Stimulated activated CD4-positive, alpha-beta T cell treated with anti-CD3 and anti-CD28 coated beads, Interleukin-2, amount 100 ng/mL, for 4 hours (primary cell): ENCODE results near the gene FHAD1.
"Not testable (repeated sequence)": the region's sequence is repeated elsewhere in the genome, so short reads cannot be mapped to it uniquely, and the experiment has no call there.

Source experiments
- DNase-seq: peaks from one replicate; pipeline ENCODE4 v3.0.0-alpha.2; 2020; ENCODE audit warnings: low read depth

Gene FHAD1

GRCh38 chr1:15418806-15419515 is 171.9 kb downstream of the FHAD1 start:
- DNase-seq: no peak

GRCh38 chr1:15420853-15421465 is 173.9 kb downstream of the FHAD1 start:
- no peak for DNase-seq

- no peak for DNase-seq
Measured at GRCh38 chr1:15422871-15423270, 175.8 kb downstream of the FHAD1 start.

- DNase-seq: no peak
Measured at GRCh38 chr1:15423355-15424077, 176.5 kb downstream of the FHAD1 start.

GRCh38 chr1:15424146-15424667 is 177.2 kb downstream of the FHAD1 start:
- DNase-seq: no peak

- no peak for DNase-seq
Measured at GRCh38 chr1:15424981-15425380, 178.0 kb downstream of the FHAD1 start.

- DNase-seq: no peak
Measured at GRCh38 chr1:15425521-15425920, 178.5 kb downstream of the FHAD1 start.

GRCh38 chr1:15425958-15426357 is 178.9 kb downstream of the FHAD1 start:
- no peak for DNase-seq

- DNase-seq: no peak
Measured at GRCh38 chr1:15426492-15427279, 179.7 kb downstream of the FHAD1 start.

- DNase-seq: no peak
Measured at GRCh38 chr1:15427280-15427666, 180.2 kb downstream of the FHAD1 start.

- not testable (repeated sequence) for DNase-seq
Measured at GRCh38 chr1:15428252-15428651, 181.2 kb downstream of the FHAD1 start.

- no peak for DNase-seq
Measured at GRCh38 chr1:15428815-15429435, 181.9 kb downstream of the FHAD1 start.

GRCh38 chr1:15429701-15430149 is 182.7 kb downstream of the FHAD1 start:
- no peak for DNase-seq

- DNase-seq: peak; percentile 61
Measured at GRCh38 chr1:15430787-15431570, 184.0 kb downstream of the FHAD1 start.

GRCh38 chr1:15431571-15431948 is 184.5 kb downstream of the FHAD1 start:
- no peak for DNase-seq

GRCh38 chr1:15432324-15432723 is 185.3 kb downstream of the FHAD1 start:
- DNase-seq: no peak

GRCh38 chr1:15433471-15433870 is 186.4 kb downstream of the FHAD1 start:
- no peak for DNase-seq

GRCh38 chr1:15434739-15435138 is 187.7 kb downstream of the FHAD1 start:
- not testable (repeated sequence) for DNase-seq

GRCh38 chr1:15435239-15436077 is 188.4 kb downstream of the FHAD1 start:
- DNase-seq: no peak

GRCh38 chr1:15436881-15437442 is 189.9 kb downstream of the FHAD1 start:
- no peak for DNase-seq
